GM12801 (cell line): ENCODE data around the gene DBT.

ENCODE experiments used
- TF ChIP-seq, protein P1 (sequence below): IDR thresholded peaks from one replicate; pipeline ENCODE4 v1.5.1; 2011; ENCODE audit warnings: control low read depth; ENCODE audit not compliant: insufficient read length; ENCODE audit errors: extremely low read depth

Gene DBT

DNA sequence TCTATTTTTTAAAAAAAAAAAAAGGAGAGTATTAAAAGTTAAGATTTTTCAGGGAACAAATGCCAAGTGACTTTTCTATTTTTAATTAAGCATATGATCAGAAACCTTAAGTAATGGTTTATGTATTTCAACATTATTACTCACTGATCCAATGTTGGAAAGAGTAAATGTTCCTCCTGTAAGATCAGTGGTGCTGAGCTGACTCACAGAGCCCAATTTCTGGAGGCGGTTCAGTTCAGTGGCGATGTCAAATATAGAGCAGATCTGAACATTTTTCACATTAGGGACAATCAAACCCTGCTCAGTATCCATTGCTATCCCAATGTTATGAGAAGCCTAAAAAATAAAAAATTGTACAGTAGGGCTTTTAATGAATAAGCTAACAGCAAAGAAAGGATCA, 43.3 kb downstream of the DBT start:
- TF ChIP-seq, protein P1, sequence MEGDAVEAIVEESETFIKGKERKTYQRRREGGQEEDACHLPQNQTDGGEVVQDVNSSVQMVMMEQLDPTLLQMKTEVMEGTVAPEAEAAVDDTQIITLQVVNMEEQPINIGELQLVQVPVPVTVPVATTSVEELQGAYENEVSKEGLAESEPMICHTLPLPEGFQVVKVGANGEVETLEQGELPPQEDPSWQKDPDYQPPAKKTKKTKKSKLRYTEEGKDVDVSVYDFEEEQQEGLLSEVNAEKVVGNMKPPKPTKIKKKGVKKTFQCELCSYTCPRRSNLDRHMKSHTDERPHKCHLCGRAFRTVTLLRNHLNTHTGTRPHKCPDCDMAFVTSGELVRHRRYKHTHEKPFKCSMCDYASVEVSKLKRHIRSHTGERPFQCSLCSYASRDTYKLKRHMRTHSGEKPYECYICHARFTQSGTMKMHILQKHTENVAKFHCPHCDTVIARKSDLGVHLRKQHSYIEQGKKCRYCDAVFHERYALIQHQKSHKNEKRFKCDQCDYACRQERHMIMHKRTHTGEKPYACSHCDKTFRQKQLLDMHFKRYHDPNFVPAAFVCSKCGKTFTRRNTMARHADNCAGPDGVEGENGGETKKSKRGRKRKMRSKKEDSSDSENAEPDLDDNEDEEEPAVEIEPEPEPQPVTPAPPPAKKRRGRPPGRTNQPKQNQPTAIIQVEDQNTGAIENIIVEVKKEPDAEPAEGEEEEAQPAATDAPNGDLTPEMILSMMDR: no peak

DNA sequence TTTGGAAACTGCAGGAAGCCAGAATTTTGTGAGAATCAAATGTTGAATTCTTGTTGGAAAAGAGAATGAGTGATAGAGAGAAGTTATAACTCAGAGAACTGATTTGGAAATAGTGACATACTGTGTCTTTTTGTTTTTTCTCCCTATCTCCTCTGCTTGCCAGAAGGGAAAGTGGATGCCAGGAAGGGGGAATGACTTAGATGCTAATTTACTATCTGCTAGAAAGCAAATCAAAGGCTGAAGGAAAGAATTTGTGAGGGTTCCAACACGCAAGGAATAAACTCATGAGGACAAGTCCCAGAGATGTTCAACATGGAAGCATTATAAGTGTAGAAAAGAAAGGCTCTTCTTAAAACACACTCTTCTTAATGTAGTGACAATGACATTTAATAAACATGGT, 51.0 kb downstream of the DBT start:
- TF ChIP-seq, protein P1: no peak

DNA sequence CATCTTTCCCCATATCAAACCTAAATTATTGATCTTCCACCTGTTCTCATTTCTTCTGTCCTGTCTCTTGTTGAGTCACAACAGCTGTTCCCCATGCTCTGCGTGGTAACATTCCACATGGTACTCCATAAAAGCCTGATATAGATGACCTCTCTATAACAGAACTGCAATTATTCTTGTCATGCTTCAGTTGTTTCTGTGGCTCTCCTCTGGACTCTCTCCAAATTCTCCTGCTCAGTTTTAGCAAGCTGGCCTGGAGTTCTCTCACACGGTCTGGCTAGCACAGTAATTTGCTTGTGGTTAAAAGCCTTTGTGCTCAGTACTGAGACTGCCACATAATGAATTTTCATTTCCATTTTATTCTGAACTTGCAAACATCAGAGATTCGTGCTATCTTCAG, 61.0 kb downstream of the DBT start:
- TF ChIP-seq, protein P1: no peak

DNA sequence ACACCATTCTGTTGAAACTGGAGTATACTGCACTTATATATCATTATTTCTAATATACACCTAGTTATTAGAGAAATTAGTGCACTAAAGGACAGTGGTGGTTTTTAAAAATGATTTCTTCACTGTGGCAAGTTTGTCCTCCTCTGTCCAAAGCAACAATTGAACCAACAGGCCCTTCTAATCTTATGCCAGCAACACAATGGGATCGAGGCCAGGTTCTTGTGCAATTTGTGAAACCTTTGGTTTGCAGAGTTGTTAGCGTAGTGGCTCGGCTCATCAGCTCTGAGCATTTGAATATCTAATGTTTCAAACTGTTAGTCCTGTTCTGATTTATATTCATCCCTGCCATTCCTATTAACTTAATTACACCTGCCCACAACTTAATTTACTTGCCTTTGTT, 61.7 kb downstream of the DBT start:
- TF ChIP-seq, protein P1: no peak

DNA sequence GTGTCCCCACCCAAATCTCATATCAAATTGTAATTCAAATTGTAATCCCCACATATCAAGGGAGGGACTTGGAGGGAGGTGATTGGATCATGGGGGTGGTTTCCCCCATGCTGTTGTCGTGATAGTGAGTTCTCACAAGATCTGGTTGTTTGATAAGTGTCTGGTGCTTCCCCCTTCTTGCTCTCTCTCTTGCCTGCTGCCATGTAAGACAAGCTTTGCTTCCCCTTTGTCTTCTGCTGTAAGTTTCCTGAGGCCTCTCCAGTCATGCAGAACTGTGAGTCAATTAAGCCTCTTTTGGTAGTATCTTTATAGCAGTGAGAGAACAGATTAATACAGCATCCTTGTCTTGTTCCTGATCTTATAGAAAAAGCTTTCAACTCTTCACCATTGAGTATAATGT, 65.1 kb downstream of the DBT start:
- TF ChIP-seq, protein P1: no peak

DNA sequence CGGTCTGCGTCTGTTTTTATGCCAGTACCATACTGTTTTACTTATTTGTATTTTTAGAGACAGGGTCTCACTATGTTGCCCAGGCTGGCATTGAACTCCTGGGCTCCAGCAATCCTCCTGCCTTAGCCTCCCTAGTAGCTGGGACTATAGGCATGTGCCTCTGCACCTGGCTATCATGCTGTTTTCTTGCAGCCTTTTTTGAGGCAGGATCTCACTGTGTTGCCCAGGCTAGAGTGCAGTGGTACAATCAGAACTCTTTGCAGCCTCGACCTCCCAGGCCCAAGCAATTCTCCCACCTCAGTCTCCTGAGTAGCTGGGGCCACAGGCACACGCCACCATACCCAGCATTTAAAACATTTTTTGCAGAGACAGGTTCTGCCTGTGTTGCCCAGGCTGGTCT, 66.3 kb downstream of the DBT start:
- TF ChIP-seq, protein P1: no peak

DNA sequence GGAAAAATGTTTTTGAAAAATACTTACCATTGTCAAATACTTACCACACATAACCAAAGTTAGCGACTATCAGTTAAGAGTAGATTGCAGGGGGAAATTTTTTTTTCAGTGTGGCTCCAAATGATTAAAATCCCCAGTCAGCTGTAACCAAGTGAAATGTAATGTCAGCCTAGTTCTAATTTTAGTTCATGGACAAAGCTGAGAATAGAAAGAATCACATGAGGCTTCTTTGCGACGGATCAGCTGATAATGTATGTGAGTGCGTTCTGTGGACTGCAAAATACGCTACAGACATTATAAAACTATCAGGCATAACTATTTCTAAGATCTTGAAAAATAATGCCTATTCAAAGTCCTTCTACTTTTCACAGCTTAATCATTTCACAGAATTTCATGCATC, 71.5 kb downstream of the DBT start, which contains the start of gene LRRC39:
Gene LRRC39 (minus strand): TSS at position 166 of the 400 bp plus-strand sequence. CDS start 9,740 bp downstream, outside the sequence.
- TF ChIP-seq, protein P1: no peak

DNA sequence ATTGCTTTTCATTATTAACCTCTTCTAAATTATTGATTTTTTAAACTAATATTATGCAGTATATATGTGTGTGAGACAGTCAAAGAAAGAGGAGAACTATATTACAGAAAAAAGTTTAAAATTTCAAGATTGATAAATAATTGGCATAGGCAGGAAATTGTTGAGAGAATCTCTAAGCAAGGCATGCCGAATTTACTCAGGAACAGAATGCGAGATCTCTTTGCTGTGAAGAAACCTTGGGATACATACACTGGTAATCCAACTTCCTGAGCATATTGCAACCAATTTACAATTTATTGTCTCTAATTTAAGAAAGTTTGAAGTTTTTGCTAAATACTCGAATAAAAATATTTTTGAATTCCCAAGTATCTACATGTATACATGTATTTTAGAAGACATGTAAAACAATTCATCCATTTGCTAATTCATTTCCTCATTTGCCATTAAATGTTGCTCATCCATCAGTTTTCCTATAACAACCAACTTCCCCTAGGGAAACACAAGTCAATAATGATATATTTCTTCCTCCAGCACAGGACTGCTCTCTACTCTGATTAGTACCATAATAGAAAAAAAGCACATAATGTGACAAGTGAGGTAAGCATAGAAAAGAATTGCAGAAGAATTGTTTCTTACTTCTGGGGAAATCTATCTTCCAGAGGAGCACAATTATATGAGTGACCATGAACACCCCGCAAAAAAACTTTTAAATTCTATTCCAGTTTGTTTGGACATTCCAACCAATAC, 72.2 kb downstream of the DBT start:
- TF ChIP-seq, protein P1: no peak
